ENCODE data around the gene DCAKD. TPM values are rescaled to one million over a fixed set of nuclear protein-coding genes. Genes with fewer than 3 reads are reported as not detected.

DCAKD gene
- total RNA-seq, 4 donors from 2014 or later, result 9.8 to 14.4 (median 12.3) TPM

- H3K9me3 ChIP-seq, result no peaks in the 10 kb centered on the region
- H3K27ac ChIP-seq, result no peak overlapping the region
- DNase-seq, result no peak
- no peak for TF ChIP-seq CTCF (IDR thresholded peaks at IDR 0.05 in 4 of 5, conservative IDR thresholded peaks at IDR 0.05 in 1 of 5)
- no peak for TF ChIP-seq POLR2A (IDR thresholded peaks at IDR 0.05)
- no peak for ATAC-seq
- H3K4me1 ChIP-seq, result no peaks in the 10 kb centered on the region
- no peak overlapping the region for H3K4me3 ChIP-seq
- in situ Hi-C loops (cut with MboI; ENCODE audit: low sequenced_read_pairs in 4 of 4) (no loop called here), intact Hi-C loops (cut with DNase I; ENCODE audit: low total_unique reads) (no loop called here)
- peaks cover 0 to under 1% (median 0%) of the 10 kb centered on the region in 3 donors for H3K27me3 ChIP-seq
- H3K36me3 ChIP-seq, result no peaks in the 10 kb centered on the region
Measured at GRCh38 chr17:44998646-44999045, 52.8 kb downstream of the DCAKD start.

- in situ Hi-C loops (cut with MboI; ENCODE audit: low sequenced_read_pairs in 4 of 4), result no loop called here
- no peaks in the 10 kb centered on the region for H3K9me3 ChIP-seq
- intact Hi-C loops (cut with DNase I; ENCODE audit: low total_unique reads), result no loop called here
- TF ChIP-seq CTCF (IDR thresholded peaks at IDR 0.05 in 4 of 5, conservative IDR thresholded peaks at IDR 0.05 in 1 of 5) (no peak), POLR2A (IDR thresholded peaks at IDR 0.05) (no peak)
- no peaks in the 10 kb centered on the region for H3K4me1 ChIP-seq
- H3K4me3 ChIP-seq, result no peak overlapping the region
- ATAC-seq (no peak), DNase-seq (no peak)
- H3K27me3 ChIP-seq, result peaks cover 0 to 4% (median 0%) of the 10 kb centered on the region in 3 donors
- no peak overlapping the region for H3K27ac ChIP-seq
- no peaks in the 10 kb centered on the region for H3K36me3 ChIP-seq
Measured at GRCh38 chr17:44997733-44998520, 53.5 kb downstream of the DCAKD start.

- no peak for DNase-seq
- Histone ChIP-seq H3K27me3 (peaks cover 0 to 4% (median 0%) of the 10 kb centered on the region in 3 donors), H3K36me3 (no peaks in the 10 kb centered on the region), H3K27ac (no peak overlapping the region), H3K4me3 (no peak overlapping the region), H3K4me1 (no peaks in the 10 kb centered on the region), H3K9me3 (no peaks in the 10 kb centered on the region)
- in situ Hi-C loops (cut with MboI; ENCODE audit: low sequenced_read_pairs in 4 of 4) (no loop called here), intact Hi-C loops (cut with DNase I; ENCODE audit: low total_unique reads) (no loop called here)
- no peak for ATAC-seq
- TF ChIP-seq CTCF (IDR thresholded peaks at IDR 0.05 in 4 of 5, conservative IDR thresholded peaks at IDR 0.05 in 1 of 5), result no peak
- no peak for TF ChIP-seq POLR2A (IDR thresholded peaks at IDR 0.05)
Measured at GRCh38 chr17:44996304-44996703, 55.1 kb downstream of the DCAKD start.

GRCh38 chr17:44995436-44996001 is 55.9 kb downstream of the DCAKD start:
- no peak for DNase-seq
- Histone ChIP-seq H3K9me3 (no peaks in the 10 kb centered on the region), H3K27ac (no peak overlapping the region), H3K4me1 (no peaks in the 10 kb centered on the region), H3K36me3 (no peaks in the 10 kb centered on the region), H3K4me3 (no peak overlapping the region), H3K27me3 (peaks cover 0 to 4% (median 0%) of the 10 kb centered on the region in 3 donors)
- intact Hi-C loops (cut with DNase I; ENCODE audit: low total_unique reads) (no loop called here), in situ Hi-C loops (cut with MboI; ENCODE audit: low sequenced_read_pairs in 4 of 4) (no loop called here)
- ATAC-seq, result no peak
- TF ChIP-seq POLR2A (IDR thresholded peaks at IDR 0.05) (no peak), CTCF (IDR thresholded peaks at IDR 0.05 in 4 of 5, conservative IDR thresholded peaks at IDR 0.05 in 1 of 5) (no peak)
